Pancreas (tissue), 10 donors: ENCODE data around the gene ECT2. TPM values are rescaled to one million over a fixed set of nuclear protein-coding genes. Genes with fewer than 3 reads are reported as not detected.
A peak's percentile ranks its signal among the peaks of the same experiment; 100 is the strongest.
"Not testable (repeated sequence)": the region's sequence is repeated elsewhere in the genome, so short reads cannot be mapped to it uniquely, and the experiment has no call there.

Source experiments
- ATAC-seq, 4 donors: fragments of 200-7000 bp; cut with Tn5 transposase; one replicate each; pipeline versions ENCODE4 v1.8.0 to v1.9.1; 2020; ENCODE audit warnings: mild to moderate bottlenecking in 4 of 4, moderate library complexity in 4 of 4
- DNase-seq, 6 donors: peaks; one replicate each; pipeline ENCODE4 v3.0.0-alpha.2; 2020
- FAIRE-seq: peaks from 2 replicates; lab custom pipeline; 2012; peaks lifted over from hg19 to GRCh38; lab: Jason Lieb, UNC
- H3K27ac ChIP-seq, 4 donors: fragments of 200-600 bp; sonication (generic); 1 replicate in 3 of 4; 2 replicates in 1 of 4; pipeline versions ENCODE4 v1.5.0 to v1.8.0; 2020
- H3K27me3 ChIP-seq, 4 donors: fragments of 200-600 bp; one replicate each; pipeline ENCODE4 v1.8.0; 2021
- H3K36me3 ChIP-seq, 3 donors: fragments of 200-600 bp; sonication (generic) in 1 of 3; one replicate each; pipeline versions ENCODE4 v1.5.0 to v1.8.0; 2020 to 2021
- H3K4me1 ChIP-seq, 3 donors: fragments of 200-600 bp; one replicate each; pipeline ENCODE4 v1.8.0; 2021
- H3K4me3 ChIP-seq, 4 donors: fragments of 200-600 bp; sonication (generic) in 2 of 4; one replicate each; pipeline versions ENCODE4 v1.5.0 to v1.8.0; 2020 to 2021
- H3K9me3 ChIP-seq, 4 donors: fragments of 200-600 bp; one replicate each; pipeline ENCODE4 v1.8.0; 2021
- CTCF ChIP-seq, 4 donors: fragments of 200-600 bp; sonication (generic) in 3 of 4; IDR thresholded peaks; one replicate each; pipeline versions ENCODE4 v1.5.0 to v1.8.0; 2021; ENCODE audit warnings: antibody characterized with exemption in 4 of 4
- WGBS, 2 donors: extraction: QIAGEN DNeasy Blood & Tissue Kit; methylation state at CpG; one replicate each; pipeline ENCODE4 v1.1.7; 2013; 5-methylcytosine and 5-hydroxymethylcytosine counted together
- intact Hi-C, 3 donors: fragments of 100-400 bp; cut with DNase I; formaldehyde crosslinking; loops; one replicate each; pipeline versions ENCODE4 v1.11.1 to v1.14.2; 2022
- polyA plus RNA-seq, 2 donors: library from polyadenylated mRNA; stranded (reverse); fragments of 200-250 nt; gene quantifications; one replicate each; pipeline ENCODE4 v1.2.3, GENCODE V29; 2013
- total RNA-seq, 6 donors: library from RNA; stranded (reverse); fragmentation: NEBNext Ultra II Directional in 4 of 6; extraction: Animal tissue kit (Norgen Biotek cat#: 25700) in 4 of 6; gene quantifications; one replicate each; pipeline versions ENCODE4 v1.2.1 to v1.2.4, GENCODE V29; 2021 to 2023
- donor health status: healthy with polysubstance abuse.
- donor health status: DM: no; HTN: no; CAD: no; lungs with moderate emphysema.
- donor health status: DM: no; HTN: no; CAD: no.
- donor health status: control.
- donor health status: control.
- donor health status: Bipolar disorder and iron deficiency.
- donor health status: DM: yes; HTN: yes; CAD: no.
- donor health status: DM: no; HTN: no; CAD: no.
- donor health status: DM: no; HTN: no; CAD: no.
- donor health status: DM: yes; HTN: yes; CAD: no.

ECT2 gene
- total and polyA plus RNA-seq, 8 donors, result 0.74 to 7.0 (median 2.2) TPM

GRCh38 chr3:172856795-172857742 is 106.5 kb downstream of the ECT2 start:
- Histone ChIP-seq H3K9me3 (no peaks in the 10 kb centered on the region), H3K4me3 (no peak overlapping the region), H3K27me3 (no peaks in the 10 kb centered on the region), H3K36me3 (no peaks in the 10 kb centered on the region), H3K4me1 (peaks cover 0 to 17% (median 11%) of the 10 kb centered on the region in 3 donors), H3K27ac (peak overlapping the region in 2 of 4 donors; percentile 62 to 70)
- intact Hi-C loops, result no loop called here
- 17 to 22% methylated on average over 4 of the region's 4 CpGs for WGBS, 2 donors
- DNase-seq, result peak in 3 of 6 donors; percentile 16 to 50 (median 29)
- ATAC-seq, result peak; percentile 63 to 96 (median 94)
- FAIRE-seq, result no peak
- no peak for TF ChIP-seq CTCF (IDR thresholded peaks at IDR 0.05)

DNA sequence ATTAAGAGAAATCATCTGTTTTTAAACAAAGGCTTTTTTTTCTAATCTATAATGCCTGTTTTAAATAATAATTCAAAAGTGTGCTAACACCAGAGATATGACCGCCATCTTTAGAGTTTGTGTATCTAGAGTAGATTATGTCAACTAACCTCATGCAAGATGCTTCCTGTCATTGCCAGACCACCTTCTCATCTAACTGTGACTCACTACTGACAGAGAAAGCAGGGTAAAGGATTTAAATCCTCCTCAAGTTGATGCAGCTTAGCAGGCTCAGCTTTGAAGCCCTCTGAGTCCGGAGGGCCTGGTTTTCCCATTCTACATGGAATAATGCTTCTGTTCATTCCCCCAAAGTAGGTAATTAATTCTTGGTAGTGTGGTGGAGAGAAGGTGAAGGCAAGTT is 108.5 kb downstream of the ECT2 start:
- no peak overlapping the region for H3K27ac ChIP-seq
- TF ChIP-seq CTCF (IDR thresholded peaks at IDR 0.05), result no peak
- no peak overlapping the region for H3K4me3 ChIP-seq
- FAIRE-seq (no peak), DNase-seq (no peak), ATAC-seq (no peak)
- WGBS, 2 donors, result 89 to 92% methylated on average over 2 of the region's 2 CpGs
- H3K36me3 ChIP-seq, result no peaks in the 10 kb centered on the region
- H3K4me1 ChIP-seq, result peaks cover 0 to 17% (median 11%) of the 10 kb centered on the region in 3 donors
- H3K9me3 ChIP-seq, result no peaks in the 10 kb centered on the region
- H3K27me3 ChIP-seq, result no peaks in the 10 kb centered on the region
- intact Hi-C loops, result no loop called here

GRCh38 chr3:172866726-172867350 is 116.3 kb downstream of the ECT2 start:
- 91 to 94% methylated on average over 36 to 38 of the region's 38 CpGs for WGBS, 2 donors
- FAIRE-seq, H3K9me3 ChIP-seq, H3K27me3 ChIP-seq, H3K4me3 ChIP-seq, H3K36me3 ChIP-seq, H3K27ac ChIP-seq, ATAC-seq, intact Hi-C loops, H3K4me1 ChIP-seq: not testable (repeated sequence)
- DNase-seq, result peak in 2 of 6 donors; percentile 11 to 57

GRCh38 chr3:172868582-172869200 is 118.2 kb downstream of the ECT2 start:
- no peak overlapping the region for H3K27ac ChIP-seq
- peaks cover 0 to 6% (median 0%) of the 10 kb centered on the region in 3 donors for H3K4me1 ChIP-seq
- WGBS, 2 donors, result 93% methylated on average over 2 of the region's 2 CpGs
- H3K9me3 ChIP-seq, result no peaks in the 10 kb centered on the region
- ATAC-seq, result no peak
- FAIRE-seq, result no peak
- DNase-seq, result no peak
- H3K27me3 ChIP-seq, result no peaks in the 10 kb centered on the region
- H3K4me3 ChIP-seq, result no peak overlapping the region
- H3K36me3 ChIP-seq, result no peaks in the 10 kb centered on the region
- TF ChIP-seq CTCF (IDR thresholded peaks at IDR 0.05), result no peak
- intact Hi-C loops, result no loop called here

DNA sequence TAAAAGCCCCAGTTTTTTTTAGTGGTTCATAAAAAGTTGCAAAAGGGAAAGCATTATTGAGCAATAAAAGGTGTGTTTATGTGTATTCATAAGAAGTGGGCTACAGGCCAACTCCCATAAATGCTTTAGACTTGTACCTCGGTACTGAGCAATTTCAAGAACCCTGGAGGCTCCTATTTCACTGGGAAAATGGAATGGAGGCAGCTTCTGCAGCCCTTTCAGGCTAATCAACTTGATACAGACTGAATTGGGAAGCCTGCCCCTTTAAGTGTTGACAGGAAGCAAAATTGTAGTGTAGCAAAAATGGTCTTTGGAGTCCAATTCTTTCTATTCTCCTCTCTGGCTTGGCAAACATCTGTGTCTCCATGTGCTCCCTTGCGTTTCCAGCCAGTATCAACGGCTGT is 118.8 kb downstream of the ECT2 start:
- FAIRE-seq (no peak), ATAC-seq (peak in 2 of 4 donors; percentile 43 to 46), DNase-seq (no peak)
- intact Hi-C loops, result no loop called here
- no peaks in the 10 kb centered on the region for H3K9me3 ChIP-seq
- WGBS, 2 donors, result 28 to 40% methylated on average over 3 of the region's 3 CpGs
- H3K27ac ChIP-seq, result no peak overlapping the region
- H3K4me3 ChIP-seq, result no peak overlapping the region
- H3K4me1 ChIP-seq, result peaks cover 0 to 6% (median 0%) of the 10 kb centered on the region in 3 donors
- no peak for TF ChIP-seq CTCF (IDR thresholded peaks at IDR 0.05)
- no peaks in the 10 kb centered on the region for H3K27me3 ChIP-seq
- H3K36me3 ChIP-seq, result no peaks in the 10 kb centered on the region
